SK-N-SH (cell line): Measurements from ENCODE around the gene OCIAD1. TPM values are rescaled to one million over a fixed set of nuclear protein-coding genes. Genes with fewer than 3 reads are reported as not detected.

ENCODE experiments used
- CTCF ChIA-PET: fragments of 300-600, 350-600 bp; formaldehyde crosslinking; extraction: SDS; loops from one replicate; lab custom pipeline; 2021; lab: Yijun Ruan, JAX
- POLR2A ChIA-PET: fragments of 350-600 bp; sonication (Branson Sonifier 250); formaldehyde crosslinking; extraction: SDS; loops from one replicate; lab custom pipeline; 2020; ENCODE audit warnings: antibody characterized with exemption, inconsistent platforms; lab: Yijun Ruan, JAX
- DNase-seq: peaks from one replicate; pipeline ENCODE4 v3.0.0; 2012
- H2AFZ ChIP-seq: fragments of 200-600 bp; sonication (generic); 2 replicates; pipeline ENCODE4 v1.8.1; 2016; ENCODE audit warnings: antibody characterized with exemption, mild to moderate bottlenecking, low read depth
- H3F3A ChIP-seq: fragments of 200-600 bp; sonication (generic); replicated peaks from 2 replicates; pipeline ENCODE3; 2016; ENCODE audit warnings: antibody characterized with exemption, mild to moderate bottlenecking; ENCODE audit not compliant: insufficient read depth
- H3K27ac ChIP-seq, 2 experiments: fragments of 200-500 bp in 1 of 2; fragments of 200-600 bp in 1 of 2; sonication (Bioruptor generic) in 1 of 2; sonication (generic), shearing (Covaris generic) in 1 of 2; 2 replicates each; pipeline versions ENCODE4 v1.5.1 to v1.6.1; 2014 to 2016; ENCODE audit warnings: low read depth in 2 of 2, inconsistent platforms in 1 of 2, low read length in 1 of 2, mild to moderate bottlenecking in 1 of 2, mixed read lengths in 1 of 2
- H3K27me3 ChIP-seq: fragments of 200-600 bp; sonication (generic), shearing (Covaris generic); 2 replicates; pipeline ENCODE4 v1.6.1; 2016; ENCODE audit warnings: mixed run types; ENCODE audit not compliant: insufficient read depth
- H3K36me3 ChIP-seq, 2 experiments: fragments of 200-500 bp in 1 of 2; fragments of 200-600 bp in 1 of 2; sonication (Bioruptor generic) in 1 of 2; sonication (generic) in 1 of 2; replicated peaks in 1 of 2; 2 replicates each; pipeline versions ENCODE3 to v1.5.1; 2014 to 2016; ENCODE audit warnings: low read length in 1 of 2, mild to moderate bottlenecking in 1 of 2; ENCODE audit not compliant: insufficient read depth in 2 of 2, control insufficient read depth in 1 of 2
- H3K4me1 ChIP-seq, 2 experiments: fragments of 200-500 bp in 1 of 2; fragments of 200-600 bp in 1 of 2; sonication (Bioruptor generic) in 1 of 2; sonication (generic), shearing (Covaris generic) in 1 of 2; 2 replicates each; pipeline versions ENCODE4 v1.5.1 to v1.6.1; 2014 to 2016; ENCODE audit warnings: low read depth in 1 of 2, low read length in 1 of 2, mixed run types in 1 of 2; ENCODE audit not compliant: insufficient read depth in 2 of 2, control insufficient read depth in 1 of 2
- H3K4me2 ChIP-seq: fragments of 200-600 bp; sonication (generic), shearing (Covaris generic); 2 replicates; pipeline ENCODE4 v1.6.1; 2017; ENCODE audit warnings: mixed run types
- H3K4me3 ChIP-seq, 2 experiments: fragments of 200-500 bp in 1 of 2; fragments of 200-600 bp in 1 of 2; sonication (Bioruptor generic) in 1 of 2; sonication (generic), shearing (Covaris generic) in 1 of 2; 2 replicates each; pipeline versions ENCODE4 v1.5.1 to v1.8.1; 2014 to 2016; ENCODE audit warnings: low read depth in 2 of 2, inconsistent platforms in 1 of 2, low read length in 1 of 2, mild to moderate bottlenecking in 1 of 2, mixed read lengths in 1 of 2, moderate library complexity in 1 of 2
- H3K79me2 ChIP-seq: fragments of 200-600 bp; sonication (generic); 2 replicates; pipeline ENCODE4 v1.8.1; 2017; ENCODE audit warnings: mild to moderate bottlenecking; ENCODE audit not compliant: insufficient read depth
- H3K9ac ChIP-seq: fragments of 200-600 bp; sonication (generic); 2 replicates; pipeline ENCODE4 v1.6.1; 2017; ENCODE audit warnings: mixed run types
- H3K9me2 ChIP-seq: fragments of 200-600 bp; sonication (generic); 2 replicates; pipeline ENCODE4 v1.6.1; 2017; ENCODE audit warnings: mixed run types
- H3K9me3 ChIP-seq: fragments of 200-600 bp; sonication (generic); 2 replicates; pipeline ENCODE4 v1.6.1; 2017; ENCODE audit warnings: mixed run types, mild to moderate bottlenecking, moderate library complexity
- H4K20me1 ChIP-seq: fragments of 200-600 bp; sonication (generic); 2 replicates; pipeline ENCODE4 v1.6.1; 2017; ENCODE audit warnings: mild to moderate bottlenecking, mixed run types; ENCODE audit not compliant: insufficient read depth
- CHD2 ChIP-seq: fragments of 150-350 bp; IDR thresholded peaks from 2 replicates; pipeline ENCODE4 v1.6.1; 2018; ENCODE audit warnings: low read length; ENCODE audit not compliant: partially characterized antibody
- ELF1 ChIP-seq: IDR thresholded peaks from 2 replicates; pipeline ENCODE4 v1.4.0; 2012
- EP300 ChIP-seq, 2 experiments: IDR thresholded peaks; 2 replicates each; pipeline versions ENCODE4 v1.4.0 to v1.6.1; 2012; ENCODE audit warnings: borderline replicate concordance in 1 of 2, low read depth in 1 of 2, low read length in 1 of 2
- EZH2phosphoT487 ChIP-seq: fragments of 200-600 bp; sonication (generic); IDR thresholded peaks from 2 replicates; pipeline ENCODE4 v1.6.1; 2017; ENCODE audit warnings: low read depth, mixed run types, mild to moderate bottlenecking, antibody characterized with exemption, moderate library complexity, borderline replicate concordance
- GABPA ChIP-seq: IDR thresholded peaks from 2 replicates; pipeline ENCODE4 v1.4.0; 2012; ENCODE audit warnings: low read depth, mild to moderate bottlenecking
- GATA2 ChIP-seq: sonication (generic); formaldehyde crosslinking; IDR thresholded peaks from 2 replicates; pipeline ENCODE4 v1.5.0; 2020; ENCODE audit warnings: mild to moderate bottlenecking, missing genetic modification reagents
- IRF3 ChIP-seq: fragments of 150-350 bp; IDR thresholded peaks from 2 replicates; pipeline ENCODE4 v1.6.1; 2016; ENCODE audit warnings: mild to moderate bottlenecking, low read depth, low read length
- JUND ChIP-seq: IDR thresholded peaks from 2 replicates; pipeline ENCODE4 v1.4.0; 2012
- MEF2A ChIP-seq: IDR thresholded peaks from 2 replicates; pipeline ENCODE4 v1.4.0; 2012; ENCODE audit warnings: low read depth, borderline replicate concordance
- RAD21 ChIP-seq: IDR thresholded peaks from 2 replicates; pipeline ENCODE4 v1.6.1; 2012; ENCODE audit warnings: mild to moderate bottlenecking, low read length
- TAF1 ChIP-seq: IDR thresholded peaks from 2 replicates; pipeline ENCODE4 v1.6.1; 2012; ENCODE audit warnings: low read depth, mild to moderate bottlenecking, low read length, moderate library complexity, borderline replicate concordance
- USF1 ChIP-seq: IDR thresholded peaks from 2 replicates; pipeline ENCODE4 v1.4.0; 2012; ENCODE audit warnings: low read depth, borderline replicate concordance
- ZBTB33 ChIP-seq: IDR thresholded peaks from 2 replicates; pipeline ENCODE4 v1.4.0; 2012; ENCODE audit warnings: low read depth, borderline replicate concordance
- WGBS: methylation state at CpG from one replicate; pipeline ENCODE4 v1.1.6; 2017; ENCODE audit warnings: low lambda C conversion rate; 5-methylcytosine and 5-hydroxymethylcytosine counted together
- polyA plus RNA-seq, 3 experiments: library from polyadenylated mRNA; depleted of rRNA; stranded (reverse); fragments of >200 nt; gene quantifications; 2 replicates each; pipeline ENCODE4 v1.2.3, GENCODE V29; 2012
- TF ChIP-seq, protein P1 (sequence below): IDR thresholded peaks from 2 replicates; pipeline ENCODE4 v1.6.1; 2012; ENCODE audit warnings: mild to moderate bottlenecking, low read depth, low read length, moderate library complexity

Gene OCIAD1
- polyA plus RNA-seq, 1 of the 3 experiments (the other 2 are of a cell fraction): 113 TPM

DNA sequence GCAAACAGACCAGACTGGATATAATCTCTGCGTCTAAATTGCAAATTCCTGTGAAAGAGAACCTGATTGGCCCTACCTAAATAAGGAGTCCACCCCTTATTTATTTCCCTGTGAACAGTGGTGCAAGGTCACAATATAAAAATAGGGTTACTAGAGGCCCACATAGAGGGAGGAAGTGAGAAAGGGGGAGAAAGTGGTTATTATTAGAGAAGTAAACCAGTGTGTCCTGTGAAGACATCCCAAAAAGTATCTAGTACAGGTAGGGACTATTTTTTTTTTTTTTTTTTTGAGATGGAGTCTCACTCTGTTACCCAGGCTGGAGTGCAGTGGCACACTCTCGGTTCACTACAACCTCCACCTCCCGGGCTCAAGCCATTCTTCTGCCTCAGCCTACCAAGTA is 35.8 kb upstream of the OCIAD1 start:
- H3F3A ChIP-seq: no peaks in the 10 kb centered on the region
- no peak for DNase-seq
- H3K9me2 ChIP-seq: no peaks in the 10 kb centered on the region
- no peaks in the 10 kb centered on the region for H3K79me2 ChIP-seq
- no peak overlapping the region for H3K4me2 ChIP-seq
- H4K20me1 ChIP-seq: no peaks in the 10 kb centered on the region
- CTCF ChIA-PET: interaction anchor here (0.5 kb wide), 1 partner anchor 244 kb away, joined by 3 read pairs; no protein-coding TSS in a partner anchor
- TF ChIP-seq MEF2A (no peak), ZBTB33 (no peak), EZH2phosphoT487 (no peak), USF1 (no peak), RAD21 (no peak), TAF1 (no peak), GABPA (no peak), JUND (no peak), ELF1 (no peak), IRF3 (no peak), GATA2 (no peak), EP300 (IDR thresholded peaks at IDR 0.05; ENCODE audit: borderline replicate concordance in 1 of 2, low read depth in 1 of 2, low read length in 1 of 2) (no peak), CHD2 (no peak)
- TF ChIP-seq, protein P1, sequence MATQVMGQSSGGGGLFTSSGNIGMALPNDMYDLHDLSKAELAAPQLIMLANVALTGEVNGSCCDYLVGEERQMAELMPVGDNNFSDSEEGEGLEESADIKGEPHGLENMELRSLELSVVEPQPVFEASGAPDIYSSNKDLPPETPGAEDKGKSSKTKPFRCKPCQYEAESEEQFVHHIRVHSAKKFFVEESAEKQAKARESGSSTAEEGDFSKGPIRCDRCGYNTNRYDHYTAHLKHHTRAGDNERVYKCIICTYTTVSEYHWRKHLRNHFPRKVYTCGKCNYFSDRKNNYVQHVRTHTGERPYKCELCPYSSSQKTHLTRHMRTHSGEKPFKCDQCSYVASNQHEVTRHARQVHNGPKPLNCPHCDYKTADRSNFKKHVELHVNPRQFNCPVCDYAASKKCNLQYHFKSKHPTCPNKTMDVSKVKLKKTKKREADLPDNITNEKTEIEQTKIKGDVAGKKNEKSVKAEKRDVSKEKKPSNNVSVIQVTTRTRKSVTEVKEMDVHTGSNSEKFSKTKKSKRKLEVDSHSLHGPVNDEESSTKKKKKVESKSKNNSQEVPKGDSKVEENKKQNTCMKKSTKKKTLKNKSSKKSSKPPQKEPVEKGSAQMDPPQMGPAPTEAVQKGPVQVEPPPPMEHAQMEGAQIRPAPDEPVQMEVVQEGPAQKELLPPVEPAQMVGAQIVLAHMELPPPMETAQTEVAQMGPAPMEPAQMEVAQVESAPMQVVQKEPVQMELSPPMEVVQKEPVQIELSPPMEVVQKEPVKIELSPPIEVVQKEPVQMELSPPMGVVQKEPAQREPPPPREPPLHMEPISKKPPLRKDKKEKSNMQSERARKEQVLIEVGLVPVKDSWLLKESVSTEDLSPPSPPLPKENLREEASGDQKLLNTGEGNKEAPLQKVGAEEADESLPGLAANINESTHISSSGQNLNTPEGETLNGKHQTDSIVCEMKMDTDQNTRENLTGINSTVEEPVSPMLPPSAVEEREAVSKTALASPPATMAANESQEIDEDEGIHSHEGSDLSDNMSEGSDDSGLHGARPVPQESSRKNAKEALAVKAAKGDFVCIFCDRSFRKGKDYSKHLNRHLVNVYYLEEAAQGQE: no peak
- TF ChIP-seq, all 33 proteins: peak for 0
- no peak overlapping the region for H3K27ac ChIP-seq
- no peaks in the 10 kb centered on the region for H3K36me3 ChIP-seq
- H3K27me3 ChIP-seq: no peaks in the 10 kb centered on the region
- H2AFZ ChIP-seq: no peak overlapping the region
- H3K4me1 ChIP-seq: peaks cover 0 to 4% of the 10 kb centered on the region in 2 experiments; a peak in 1 of 4 replicates
- H3K9me3 ChIP-seq: no peaks in the 10 kb centered on the region
- no peak overlapping the region for H3K9ac ChIP-seq
- no peak overlapping the region for H3K4me3 ChIP-seq
- 83% methylated on average over 3 of the region's 3 CpGs for WGBS
- POLR2A ChIA-PET: no interaction called here
